Activated T-cell treated with anti-CD3 and anti-CD28 coated beads, Interleukin-2, amount 50 U/mL, for 1 hour (primary cell): ENCODE results near the gene TBXT.
"Not testable (repeated sequence)": the region's sequence is repeated elsewhere in the genome, so short reads cannot be mapped to it uniquely, and the experiment has no call there.

ENCODE experiments used
- DNase-seq: peaks from one replicate; pipeline ENCODE4 v3.0.0-alpha.2; 2020

Gene TBXT, protein sequence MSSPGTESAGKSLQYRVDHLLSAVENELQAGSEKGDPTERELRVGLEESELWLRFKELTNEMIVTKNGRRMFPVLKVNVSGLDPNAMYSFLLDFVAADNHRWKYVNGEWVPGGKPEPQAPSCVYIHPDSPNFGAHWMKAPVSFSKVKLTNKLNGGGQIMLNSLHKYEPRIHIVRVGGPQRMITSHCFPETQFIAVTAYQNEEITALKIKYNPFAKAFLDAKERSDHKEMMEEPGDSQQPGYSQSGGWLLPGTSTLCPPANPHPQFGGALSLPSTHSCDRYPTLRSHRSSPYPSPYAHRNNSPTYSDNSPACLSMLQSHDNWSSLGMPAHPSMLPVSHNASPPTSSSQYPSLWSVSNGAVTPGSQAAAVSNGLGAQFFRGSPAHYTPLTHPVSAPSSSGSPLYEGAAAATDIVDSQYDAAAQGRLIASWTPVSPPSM

GRCh38 chr6:166167801-166168615 is at the start of gene TBXT:
TSS of gene TBXT (minus strand) at chr6:166167851. CDS start at chr6:166167591, 260 bp downstream.
- no peak for DNase-seq

GRCh38 chr6:166207284-166207561 is 39.6 kb upstream of the TBXT start:
- no peak for DNase-seq

- no peak for DNase-seq
These were observed 39.0 kb upstream of the TBXT start for GRCh38 chr6:166206510-166207283.

DNA sequence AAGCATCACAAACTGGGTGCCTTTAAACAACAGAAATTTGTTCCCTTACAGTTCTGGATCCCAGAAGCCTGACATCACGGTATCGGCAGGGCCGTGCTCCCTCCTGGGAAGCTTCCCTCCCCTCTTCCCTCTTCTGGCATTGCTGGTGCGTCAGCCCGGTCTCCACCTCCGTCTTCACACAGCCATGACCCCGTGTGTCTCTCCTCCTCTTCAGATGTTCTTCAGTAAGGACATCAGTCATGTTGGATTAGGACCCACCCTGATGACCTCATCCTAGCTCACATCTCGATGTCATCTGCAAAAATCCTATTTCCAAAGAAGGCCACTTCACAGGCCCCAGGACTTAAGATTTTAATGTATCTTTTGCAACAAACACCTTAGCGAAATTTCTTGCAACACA is 38.4 kb upstream of the TBXT start:
- no peak for DNase-seq

- no peak for DNase-seq
These were observed 37.4 kb upstream of the TBXT start for GRCh38 chr6:166204852-166205650.

DNA sequence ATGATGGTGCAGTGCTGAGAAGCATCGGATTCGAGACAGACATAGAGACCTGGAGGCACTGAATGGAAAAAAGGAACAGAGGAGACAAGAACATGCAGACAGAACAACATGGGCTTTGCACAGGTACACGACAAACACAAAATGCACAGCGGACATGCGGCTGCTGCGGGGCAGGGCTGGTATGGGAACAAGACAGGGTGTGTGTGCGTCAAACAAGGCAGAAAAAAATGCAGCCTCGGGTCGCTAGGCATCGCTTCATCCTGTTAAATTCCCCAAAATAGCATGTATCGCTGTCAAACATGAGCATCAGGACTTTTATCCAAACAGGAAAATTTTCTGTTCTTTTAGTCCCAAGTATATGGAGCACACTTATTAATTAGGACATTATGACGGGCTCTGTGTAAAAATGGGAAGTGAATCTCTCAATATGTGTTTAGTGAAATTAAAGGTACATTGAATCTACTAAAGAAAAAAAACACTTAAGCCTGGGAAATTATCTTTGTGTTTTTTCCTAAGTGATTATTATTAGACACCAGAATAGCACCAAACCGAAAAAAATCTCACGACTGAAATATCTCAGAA is 36.1 kb upstream of the TBXT start:
- DNase-seq, result no peak

GRCh38 chr6:166203003-166203640 is 35.5 kb upstream of the TBXT start:
- DNase-seq, result no peak

DNA sequence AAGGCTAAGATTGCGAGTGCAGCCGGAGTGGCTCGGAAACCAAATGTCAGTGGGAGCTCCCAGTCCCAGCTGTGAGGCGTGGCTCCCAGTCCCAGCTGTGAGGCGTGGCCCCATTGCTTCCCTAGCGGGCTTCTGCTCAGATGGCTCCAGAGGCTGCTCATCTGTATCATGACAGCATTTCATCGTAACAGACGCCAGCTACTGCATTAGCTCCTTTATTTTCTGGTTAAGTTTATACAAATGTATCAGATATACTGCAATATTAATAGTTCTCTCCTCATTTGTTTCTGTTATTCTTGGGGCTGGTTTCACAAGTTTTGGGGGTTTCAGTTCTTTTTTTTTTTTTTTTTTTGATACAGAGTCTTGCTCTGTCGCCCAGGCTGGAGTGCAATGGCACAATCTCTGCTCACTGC is 34.7 kb upstream of the TBXT start:
- no peak for DNase-seq

DNA sequence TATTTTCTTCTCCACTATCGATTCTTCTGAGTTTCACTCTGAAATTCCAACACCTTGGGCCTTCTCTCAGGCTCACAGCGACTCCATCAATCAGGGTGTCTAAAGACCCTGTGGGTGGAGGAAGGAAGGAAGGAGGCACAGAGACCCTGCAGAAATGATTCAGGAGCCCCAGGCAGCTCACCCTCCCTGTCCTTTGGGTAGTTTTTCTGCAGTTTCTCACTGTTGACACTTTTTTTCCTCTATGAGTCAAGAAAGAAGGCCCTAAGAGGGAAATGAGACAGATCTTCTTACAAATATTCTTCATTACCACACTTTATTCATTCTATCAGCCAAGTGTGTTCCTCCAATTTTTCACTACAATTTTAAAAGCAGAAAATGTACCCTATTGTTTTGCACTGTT is 34.2 kb upstream of the TBXT start:
- no peak for DNase-seq

GRCh38 chr6:166197361-166197760 is 29.7 kb upstream of the TBXT start:
- DNase-seq, result no peak

DNA sequence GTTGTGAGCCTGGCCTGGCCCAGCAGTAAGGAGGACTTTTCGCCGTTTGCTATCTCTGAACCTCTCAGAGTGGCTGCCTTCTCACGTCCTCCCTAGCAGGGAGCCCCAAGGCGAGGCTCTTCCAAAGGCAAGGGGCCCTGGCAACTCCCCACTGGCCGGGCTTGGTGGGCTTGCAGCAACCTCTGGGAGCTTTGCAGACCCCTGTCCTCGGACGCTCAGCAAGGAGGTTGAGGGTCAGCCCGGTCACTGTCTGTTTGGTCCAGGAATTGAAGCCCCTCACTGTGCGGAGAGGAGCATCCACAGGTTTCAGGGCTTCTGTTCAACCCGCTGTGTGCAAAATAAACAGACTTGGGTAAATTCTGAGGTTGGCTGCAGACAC is 28.2 kb upstream of the TBXT start:
- no peak for DNase-seq

- DNase-seq, result no peak
These were observed 27.5 kb upstream of the TBXT start for GRCh38 chr6:166194914-166195859.

- DNase-seq, result no peak
These were observed 24.9 kb upstream of the TBXT start for GRCh38 chr6:166192557-166192956.

DNA sequence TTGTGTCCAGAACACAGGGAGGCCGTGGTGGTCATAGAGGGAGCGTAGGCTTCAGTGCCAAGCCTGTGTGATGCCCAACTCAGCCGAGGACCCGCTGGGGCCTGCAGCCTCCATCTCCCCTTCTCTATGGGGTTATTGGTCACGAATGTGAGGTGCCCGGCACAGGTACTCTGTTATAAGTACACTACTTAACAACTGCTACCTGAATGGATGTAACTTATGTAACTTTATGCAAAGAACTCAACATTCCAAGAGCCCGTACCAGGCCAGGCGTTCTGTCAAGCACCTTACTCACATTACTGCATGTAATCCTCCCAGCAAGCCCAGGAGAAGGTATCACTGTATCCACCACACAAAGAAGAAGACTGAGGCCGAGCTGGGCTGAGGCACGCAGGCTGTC is 24.5 kb upstream of the TBXT start:
- DNase-seq, result no peak

DNA sequence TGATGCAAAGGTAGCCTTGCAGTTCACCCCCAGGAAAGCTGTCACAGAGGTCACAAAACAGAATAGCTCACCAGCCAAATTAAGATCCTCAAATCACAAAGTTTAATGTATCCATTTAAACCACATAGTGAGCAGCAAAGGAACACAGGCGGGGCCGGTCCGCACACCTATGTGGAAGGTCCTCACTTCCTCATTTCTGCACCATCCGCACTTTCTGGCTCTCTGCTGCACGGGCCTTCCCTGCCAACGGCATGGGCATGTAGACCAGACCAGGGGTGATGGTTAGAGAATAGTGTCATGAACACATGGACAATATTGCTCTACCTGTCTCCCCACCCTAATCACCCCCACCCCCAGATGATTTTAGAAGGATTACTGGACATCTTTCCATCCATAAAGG is 12.1 kb upstream of the TBXT start:
- no peak for DNase-seq

- DNase-seq, result no peak
These were observed 8.5 kb upstream of the TBXT start for GRCh38 chr6:166176106-166176505.

GRCh38 chr6:166175093-166175492 is 7.4 kb upstream of the TBXT start:
- DNase-seq, result not testable (repeated sequence)

GRCh38 chr6:166174031-166174430 is 6.4 kb upstream of the TBXT start:
- DNase-seq, result no peak

- no peak for DNase-seq
These were observed 5.8 kb upstream of the TBXT start for GRCh38 chr6:166173281-166173951.

GRCh38 chr6:166172546-166172945 is 4.9 kb upstream of the TBXT start:
- DNase-seq, result no peak
